SK-N-SH (cell line): Measurements from ENCODE around the gene CDC42SE2. TPM values are rescaled to one million over a fixed set of nuclear protein-coding genes. Genes with fewer than 3 reads are reported as not detected.

Source experiments
- CTCF ChIA-PET: fragments of 300-600, 350-600 bp; formaldehyde crosslinking; extraction: SDS; loops from one replicate; lab custom pipeline; 2021; lab: Yijun Ruan, JAX
- POLR2A ChIA-PET: fragments of 350-600 bp; sonication (Branson Sonifier 250); formaldehyde crosslinking; extraction: SDS; loops from one replicate; lab custom pipeline; 2020; ENCODE audit warnings: antibody characterized with exemption, inconsistent platforms; lab: Yijun Ruan, JAX
- DNase-seq: peaks from one replicate; pipeline ENCODE4 v3.0.0; 2012
- H2AFZ ChIP-seq: fragments of 200-600 bp; sonication (generic); 2 replicates; pipeline ENCODE4 v1.8.1; 2016; ENCODE audit warnings: antibody characterized with exemption, mild to moderate bottlenecking, low read depth
- H3F3A ChIP-seq: fragments of 200-600 bp; sonication (generic); replicated peaks from 2 replicates; pipeline ENCODE3; 2016; ENCODE audit warnings: antibody characterized with exemption, mild to moderate bottlenecking; ENCODE audit not compliant: insufficient read depth
- H3K27ac ChIP-seq, 2 experiments: fragments of 200-500 bp in 1 of 2; fragments of 200-600 bp in 1 of 2; sonication (Bioruptor generic) in 1 of 2; sonication (generic), shearing (Covaris generic) in 1 of 2; 2 replicates each; pipeline versions ENCODE4 v1.5.1 to v1.6.1; 2014 to 2016; ENCODE audit warnings: low read depth in 2 of 2, inconsistent platforms in 1 of 2, low read length in 1 of 2, mild to moderate bottlenecking in 1 of 2, mixed read lengths in 1 of 2
- H3K27me3 ChIP-seq: fragments of 200-600 bp; sonication (generic), shearing (Covaris generic); 2 replicates; pipeline ENCODE4 v1.6.1; 2016; ENCODE audit warnings: mixed run types; ENCODE audit not compliant: insufficient read depth
- H3K36me3 ChIP-seq, 2 experiments: fragments of 200-500 bp in 1 of 2; fragments of 200-600 bp in 1 of 2; sonication (Bioruptor generic) in 1 of 2; sonication (generic) in 1 of 2; replicated peaks in 1 of 2; 2 replicates each; pipeline versions ENCODE3 to v1.5.1; 2014 to 2016; ENCODE audit warnings: low read length in 1 of 2, mild to moderate bottlenecking in 1 of 2; ENCODE audit not compliant: insufficient read depth in 2 of 2, control insufficient read depth in 1 of 2
- H3K4me1 ChIP-seq, 2 experiments: fragments of 200-500 bp in 1 of 2; fragments of 200-600 bp in 1 of 2; sonication (Bioruptor generic) in 1 of 2; sonication (generic), shearing (Covaris generic) in 1 of 2; 2 replicates each; pipeline versions ENCODE4 v1.5.1 to v1.6.1; 2014 to 2016; ENCODE audit warnings: low read depth in 1 of 2, low read length in 1 of 2, mixed run types in 1 of 2; ENCODE audit not compliant: insufficient read depth in 2 of 2, control insufficient read depth in 1 of 2
- H3K4me2 ChIP-seq: fragments of 200-600 bp; sonication (generic), shearing (Covaris generic); 2 replicates; pipeline ENCODE4 v1.6.1; 2017; ENCODE audit warnings: mixed run types
- H3K4me3 ChIP-seq, 2 experiments: fragments of 200-500 bp in 1 of 2; fragments of 200-600 bp in 1 of 2; sonication (Bioruptor generic) in 1 of 2; sonication (generic), shearing (Covaris generic) in 1 of 2; 2 replicates each; pipeline versions ENCODE4 v1.5.1 to v1.8.1; 2014 to 2016; ENCODE audit warnings: low read depth in 2 of 2, inconsistent platforms in 1 of 2, low read length in 1 of 2, mild to moderate bottlenecking in 1 of 2, mixed read lengths in 1 of 2, moderate library complexity in 1 of 2
- H3K79me2 ChIP-seq: fragments of 200-600 bp; sonication (generic); 2 replicates; pipeline ENCODE4 v1.8.1; 2017; ENCODE audit warnings: mild to moderate bottlenecking; ENCODE audit not compliant: insufficient read depth
- H3K9ac ChIP-seq: fragments of 200-600 bp; sonication (generic); 2 replicates; pipeline ENCODE4 v1.6.1; 2017; ENCODE audit warnings: mixed run types
- H3K9me2 ChIP-seq: fragments of 200-600 bp; sonication (generic); 2 replicates; pipeline ENCODE4 v1.6.1; 2017; ENCODE audit warnings: mixed run types
- H3K9me3 ChIP-seq: fragments of 200-600 bp; sonication (generic); 2 replicates; pipeline ENCODE4 v1.6.1; 2017; ENCODE audit warnings: mixed run types, mild to moderate bottlenecking, moderate library complexity
- H4K20me1 ChIP-seq: fragments of 200-600 bp; sonication (generic); 2 replicates; pipeline ENCODE4 v1.6.1; 2017; ENCODE audit warnings: mild to moderate bottlenecking, mixed run types; ENCODE audit not compliant: insufficient read depth
- FOSL2 ChIP-seq: IDR thresholded peaks from 2 replicates; pipeline ENCODE4 v1.4.0; 2012; ENCODE audit warnings: low read depth, mild to moderate bottlenecking, moderate library complexity, borderline replicate concordance
- FOXM1 ChIP-seq: IDR thresholded peaks from 2 replicates; pipeline ENCODE4 v1.4.0; 2012; ENCODE audit warnings: low read depth, mild to moderate bottlenecking
- MAX ChIP-seq: IDR thresholded peaks from 2 replicates; pipeline ENCODE4 v1.4.0; 2012; ENCODE audit warnings: low read depth
- MEF2A ChIP-seq: IDR thresholded peaks from 2 replicates; pipeline ENCODE4 v1.4.0; 2012; ENCODE audit warnings: low read depth, borderline replicate concordance
- PBX3 ChIP-seq: IDR thresholded peaks from 2 replicates; pipeline ENCODE4; 2012
- POLR2AphosphoS5 ChIP-seq: IDR thresholded peaks from 2 replicates; pipeline ENCODE4 v1.6.1; 2012; ENCODE audit warnings: low read depth, low read length
- RCOR1 ChIP-seq: fragments of 150-350 bp; IDR thresholded peaks from 2 replicates; pipeline ENCODE4 v1.6.1; 2017; ENCODE audit warnings: antibody characterized with exemption, low read length
- RXRA ChIP-seq: IDR thresholded peaks from 2 replicates; pipeline ENCODE4 v1.4.0; 2012; ENCODE audit warnings: low read depth, mild to moderate bottlenecking, borderline replicate concordance
- SMC3 ChIP-seq: IDR thresholded peaks from 2 replicates; pipeline ENCODE4 v1.6.1; 2012; ENCODE audit warnings: low read depth, low read length, improper control_type of control experiment
- TAF1 ChIP-seq: IDR thresholded peaks from 2 replicates; pipeline ENCODE4 v1.6.1; 2012; ENCODE audit warnings: low read depth, mild to moderate bottlenecking, low read length, moderate library complexity, borderline replicate concordance
- YY1 ChIP-seq: IDR thresholded peaks from 2 replicates; pipeline ENCODE4 v1.4.0; 2012; ENCODE audit warnings: low read depth, mild to moderate bottlenecking
- WGBS: methylation state at CpG from one replicate; pipeline ENCODE4 v1.1.6; 2017; ENCODE audit warnings: low lambda C conversion rate; 5-methylcytosine and 5-hydroxymethylcytosine counted together
- polyA plus RNA-seq, 3 experiments: library from polyadenylated mRNA; depleted of rRNA; stranded (reverse); fragments of >200 nt; gene quantifications; 2 replicates each; pipeline ENCODE4 v1.2.3, GENCODE V29; 2012
- TF ChIP-seq, protein P1 (sequence below): fragments of 150-350 bp; IDR thresholded peaks from 2 replicates; pipeline ENCODE4 v1.6.1; 2016; ENCODE audit warnings: mild to moderate bottlenecking, low read depth, low read length

Gene CDC42SE2
- polyA plus RNA-seq, 1 of the 3 experiments (the other 2 are of a cell fraction), result 8.6 TPM

DNA sequence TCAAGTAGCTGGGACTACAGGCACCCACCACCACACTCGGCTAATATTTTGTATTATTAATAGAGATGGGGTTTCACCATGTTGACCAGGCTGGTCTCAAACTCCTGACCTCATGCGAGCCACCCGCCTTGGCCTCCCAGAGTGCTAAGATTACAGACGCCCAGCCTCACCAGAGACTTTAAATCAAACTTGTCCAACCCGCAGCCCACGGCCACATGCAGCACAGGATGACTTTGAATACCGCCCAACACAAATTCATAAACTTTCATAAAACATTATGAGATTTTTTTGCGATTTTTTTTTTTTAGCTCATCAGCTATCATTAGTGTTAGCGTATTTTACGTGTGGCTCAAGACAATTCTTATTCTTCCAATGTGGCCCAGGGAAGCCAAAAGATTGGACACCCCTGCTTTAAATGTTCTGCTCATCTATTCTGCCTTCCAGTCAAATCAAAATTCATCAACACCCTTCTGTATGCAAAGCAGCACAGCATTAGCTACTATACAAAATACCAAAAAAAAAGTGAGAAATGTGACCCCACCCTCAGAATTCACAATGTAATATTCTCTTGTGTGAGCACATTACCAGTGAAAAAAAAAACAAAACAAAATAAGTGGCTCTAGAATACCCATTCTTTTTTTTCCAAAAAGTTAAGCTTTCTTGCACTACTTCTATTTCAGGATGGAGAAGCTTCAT lies 42.7 kb upstream of the CDC42SE2 start:
- Histone ChIP-seq H4K20me1 (no peaks in the 10 kb centered on the region), H3K4me2 (no peak overlapping the region), H3F3A (peaks cover 14% of the 10 kb centered on the region), H3K9ac (no peak overlapping the region), H3K27ac (no peak overlapping the region), H3K9me3 (no peaks in the 10 kb centered on the region), H3K79me2 (no peaks in the 10 kb centered on the region), H3K27me3 (no peaks in the 10 kb centered on the region), H3K9me2 (no peaks in the 10 kb centered on the region), H2AFZ (no peak overlapping the region), H3K4me3 (no peak overlapping the region), H3K4me1 (peaks cover 0 to 11% of the 10 kb centered on the region in 2 experiments; a peak in 2 of 4 replicates), H3K36me3 (no peaks in the 10 kb centered on the region)
- POLR2A ChIA-PET, result no interaction called here
- CTCF ChIA-PET, result interaction anchor here (0.9 kb wide), 1 partner anchor 56 kb away, joined by 3 read pairs; the partner anchor contains the start of gene HINT1
- DNase-seq, result no peak
- WGBS, result 92% methylated on average over 10 of the region's 10 CpGs
- no peak for TF ChIP-seq POLR2AphosphoS5
- no peak for TF ChIP-seq PBX3
- no peak for TF ChIP-seq FOXM1
- no peak for TF ChIP-seq MEF2A
- no peak for TF ChIP-seq RCOR1
- TF ChIP-seq, protein P1, sequence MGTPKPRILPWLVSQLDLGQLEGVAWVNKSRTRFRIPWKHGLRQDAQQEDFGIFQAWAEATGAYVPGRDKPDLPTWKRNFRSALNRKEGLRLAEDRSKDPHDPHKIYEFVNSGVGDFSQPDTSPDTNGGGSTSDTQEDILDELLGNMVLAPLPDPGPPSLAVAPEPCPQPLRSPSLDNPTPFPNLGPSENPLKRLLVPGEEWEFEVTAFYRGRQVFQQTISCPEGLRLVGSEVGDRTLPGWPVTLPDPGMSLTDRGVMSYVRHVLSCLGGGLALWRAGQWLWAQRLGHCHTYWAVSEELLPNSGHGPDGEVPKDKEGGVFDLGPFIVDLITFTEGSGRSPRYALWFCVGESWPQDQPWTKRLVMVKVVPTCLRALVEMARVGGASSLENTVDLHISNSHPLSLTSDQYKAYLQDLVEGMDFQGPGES, result no peak
- no peak for TF ChIP-seq SMC3
- TF ChIP-seq TAF1, result no peak
- no peak for TF ChIP-seq MAX

- peaks cover 0 to 11% of the 10 kb centered on the region in 2 experiments; a peak in 2 of 4 replicates for H3K4me1 ChIP-seq
- H2AFZ ChIP-seq, result peak overlapping the region; percentile 40; the same call in 1 of the 2 replicates
- no peak overlapping the region for H3K4me2 ChIP-seq
- POLR2A ChIA-PET, result no interaction called here
- H3K4me3 ChIP-seq, result no peak overlapping the region
- peaks cover 14% of the 10 kb centered on the region for H3F3A ChIP-seq
- H3K36me3 ChIP-seq, result no peaks in the 10 kb centered on the region
- CTCF ChIA-PET, result interaction anchor here (0.9 kb wide), 1 partner anchor 56 kb away, joined by 3 read pairs; the partner anchor contains the start of gene HINT1
- no peak overlapping the region for H3K9ac ChIP-seq
- no peaks in the 10 kb centered on the region for H3K9me3 ChIP-seq
- H3K27me3 ChIP-seq, result no peaks in the 10 kb centered on the region
- H3K27ac ChIP-seq, result peak overlapping the region in 1 of 2 experiments; percentile 19; a peak in 1 of 4 replicates
- no peaks in the 10 kb centered on the region for H4K20me1 ChIP-seq
- TF ChIP-seq RXRA (0 out of 2 replicates have a peak, but pooled peaks have one; percentile 15), YY1 (no peak), FOSL2 (peak; percentile 67; the same call in 1 of the 2 replicates)
- no peaks in the 10 kb centered on the region for H3K79me2 ChIP-seq
- no peak for DNase-seq
- H3K9me2 ChIP-seq, result no peaks in the 10 kb centered on the region
These were observed 42.0 kb upstream of the CDC42SE2 start for GRCh38 chr5:131221888-131222287.
